CD4-positive, alpha-beta T cell (primary cell): Measurements from ENCODE around the gene LRP1B. TPM values are rescaled to one million over a fixed set of nuclear protein-coding genes. Genes with fewer than 3 reads are reported as not detected.
"Not testable (repeated sequence)": the region's sequence is repeated elsewhere in the genome, so short reads cannot be mapped to it uniquely, and the experiment has no call there.

Source experiments
- ATAC-seq: fragments of 200-7000 bp; cut with Tn5 transposase; one replicate; pipeline ENCODE4 v1.10.0; 2022; ENCODE audit warnings: mild to moderate bottlenecking; ENCODE audit not compliant: poor library complexity
- CTCF ChIA-PET: fragments of 350-600 bp; sonication (Branson Sonifier 250); formaldehyde crosslinking; loops from one replicate; lab custom pipeline; 2021; ENCODE audit warnings: antibody characterized with exemption, inconsistent platforms; lab: Charles Lee
- POLR2A ChIA-PET: fragments of 350-600 bp; sonication (Branson Sonifier 250); formaldehyde crosslinking; loops from one replicate; lab custom pipeline; 2021; ENCODE audit warnings: antibody characterized with exemption, inconsistent platforms; lab: Charles Lee
- DNase-seq, 14 experiments: peaks; one replicate each; pipeline ENCODE4 v3.0.0-alpha.2; 2013 to 2020; ENCODE audit warnings: mixed read lengths in 2 of 14
- H3K27ac ChIP-seq, 2 donors: one replicate each; pipeline versions ENCODE4 v1.5.1 to v1.7.0; 2013; ENCODE audit warnings: low read length in 2 of 2, low read depth in 1 of 2, mild to moderate bottlenecking in 1 of 2
- H3K27me3 ChIP-seq, 2 experiments: 1 replicate in 1 of 2; 2 replicates in 1 of 2; pipeline versions ENCODE4 v1.6.1 to v1.7.0; 2013; ENCODE audit warnings: low read length in 2 of 2, control low read depth in 1 of 2, mild to moderate bottlenecking in 1 of 2, moderate library complexity in 1 of 2; ENCODE audit not compliant: insufficient read depth in 2 of 2, control insufficient read depth in 1 of 2
- H3K36me3 ChIP-seq: one replicate; pipeline ENCODE4 v1.6.1; 2013; ENCODE audit warnings: low read length, control low read depth; ENCODE audit not compliant: insufficient read depth
- H3K4me1 ChIP-seq: one replicate; pipeline ENCODE4 v1.6.1; 2013; ENCODE audit warnings: low read length, control low read depth; ENCODE audit not compliant: insufficient read depth
- H3K4me3 ChIP-seq: one replicate; pipeline ENCODE4 v1.5.1; 2013; ENCODE audit warnings: mild to moderate bottlenecking, low read length, moderate library complexity
- H3K9me3 ChIP-seq, 2 experiments: 1 replicate in 1 of 2; 2 replicates in 1 of 2; pipeline versions ENCODE4 v1.6.1 to v1.7.0; 2013; ENCODE audit warnings: low read length in 2 of 2, mild to moderate bottlenecking in 2 of 2, control low read depth in 1 of 2, moderate library complexity in 1 of 2; ENCODE audit not compliant: control insufficient read depth in 1 of 2, insufficient read depth in 1 of 2
- H3K27ac Mint-ChIP-seq: one replicate; pipeline ENCODE4 v1.8.0; 2020; ENCODE audit warnings: mixed read lengths
- H3K27me3 Mint-ChIP-seq: one replicate; pipeline ENCODE4 v1.8.0; 2021; ENCODE audit warnings: mixed read lengths
- H3K36me3 Mint-ChIP-seq: one replicate; pipeline ENCODE4 v1.8.0; 2021; ENCODE audit warnings: low read depth, mixed read lengths
- H3K4me1 Mint-ChIP-seq: one replicate; pipeline ENCODE4 v1.8.0; 2021; ENCODE audit warnings: low read depth, mixed read lengths
- H3K4me3 Mint-ChIP-seq: one replicate; pipeline ENCODE4 v1.8.0; 2020; ENCODE audit warnings: mild to moderate bottlenecking, mixed read lengths
- H3K9me3 Mint-ChIP-seq: one replicate; pipeline ENCODE4 v1.8.0; 2020; ENCODE audit warnings: mixed read lengths
- CTCF ChIP-seq: fragments of 200-600 bp; IDR thresholded peaks from one replicate; pipeline ENCODE4 v1.8.0; 2022; ENCODE audit warnings: antibody characterized with exemption, mild to moderate bottlenecking
- intact Hi-C, 2 experiments: fragments of 100-400 bp; cut with DNase I in 1 of 2; cut with micrococcal nuclease in 1 of 2; formaldehyde crosslinking; loops; one replicate each; pipeline versions ENCODE4 v1.15.1 to v1.9.0; 2023 to 2025; cut with DNase I, micrococcal nuclease
- total RNA-seq, 174 experiments: library from RNA in 2 of 174; stranded (reverse) in 2 of 174; gene quantifications; one replicate each; pipeline ENCODE4 v1.2.3 and lab custom pipeline; 2021 to 2026

The LRP1B gene
- total RNA-seq, 2 experiments from 2014 or later, result not detected

DNA sequence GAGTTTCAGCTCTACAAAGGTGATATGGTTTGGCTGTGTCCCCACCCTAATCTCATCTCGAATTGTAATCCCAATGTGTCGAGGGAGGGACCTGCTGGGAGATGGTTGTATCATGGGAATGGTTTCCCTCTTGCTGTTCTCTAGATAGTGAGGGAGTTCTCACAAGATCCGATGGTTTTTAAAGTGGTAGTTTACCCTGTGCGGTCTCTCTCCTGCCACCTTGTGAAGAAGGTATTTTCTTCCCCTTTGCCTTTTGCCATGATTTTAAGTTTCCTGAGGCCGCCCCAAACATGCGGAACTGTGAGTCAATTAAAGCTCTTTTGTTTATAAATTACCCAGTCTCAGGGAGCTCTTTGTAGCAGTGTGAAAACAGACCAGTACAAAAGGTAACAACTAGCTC, 306.0 kb downstream of the LRP1B start:
- DNase-seq (no peak), ATAC-seq (no peak)
- no peaks in the 10 kb centered on the region for H3K27me3 ChIP-seq
- H3K9me3 Mint-ChIP-seq, result no peaks in the 10 kb centered on the region
- intact Hi-C loops, result no loop called here
- no peaks in the 10 kb centered on the region for H3K4me1 Mint-ChIP-seq
- H3K27ac Mint-ChIP-seq, result no peak overlapping the region
- peaks cover 0 to 4% of the 10 kb centered on the region in 2 experiments for H3K9me3 ChIP-seq
- H3K4me3 ChIP-seq, result no peak overlapping the region
- TF ChIP-seq CTCF, result no peak
- H3K4me3 Mint-ChIP-seq, result no peak overlapping the region
- ChIA-PET CTCF (no interaction called here), POLR2A (no interaction called here)
- no peaks in the 10 kb centered on the region for H3K36me3 Mint-ChIP-seq
- H3K27me3 Mint-ChIP-seq, result no peaks in the 10 kb centered on the region
- no peaks in the 10 kb centered on the region for H3K36me3 ChIP-seq
- H3K27ac ChIP-seq, result no peak overlapping the region
- no peaks in the 10 kb centered on the region for H3K4me1 ChIP-seq

DNA sequence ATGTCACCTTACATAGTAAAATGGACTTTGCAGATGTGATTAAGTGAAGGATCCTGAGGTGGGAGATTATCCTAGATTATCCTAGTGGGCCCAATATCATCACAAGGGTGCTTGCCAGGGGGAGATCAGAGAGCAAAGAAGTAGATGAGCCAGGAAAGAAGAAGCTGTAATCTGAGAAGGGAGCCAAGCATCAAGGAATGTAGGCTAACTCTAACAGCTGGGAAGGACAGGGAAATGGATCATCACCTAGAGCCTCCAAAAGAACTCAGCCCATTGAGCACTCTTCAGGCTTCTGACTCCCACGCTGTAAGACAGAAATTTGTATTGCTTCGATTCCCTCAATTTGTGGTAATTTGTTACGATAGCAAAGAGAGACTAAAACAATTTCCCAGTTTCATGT, 309.9 kb downstream of the LRP1B start:
- no peaks in the 10 kb centered on the region for H3K36me3 ChIP-seq
- TF ChIP-seq CTCF, result no peak
- no peaks in the 10 kb centered on the region for H3K27me3 ChIP-seq
- H3K36me3 Mint-ChIP-seq, result no peaks in the 10 kb centered on the region
- POLR2A ChIA-PET, result no interaction called here
- H3K27me3 Mint-ChIP-seq, result no peaks in the 10 kb centered on the region
- DNase-seq (no peak), ATAC-seq (no peak)
- intact Hi-C loops, result no loop called here
- no peaks in the 10 kb centered on the region for H3K4me1 ChIP-seq
- peaks cover 3% of the 10 kb centered on the region for H3K9me3 Mint-ChIP-seq
- no peak overlapping the region for H3K27ac ChIP-seq
- H3K4me1 Mint-ChIP-seq, result no peaks in the 10 kb centered on the region
- peaks cover 0 to 4% of the 10 kb centered on the region in 2 experiments for H3K9me3 ChIP-seq
- H3K4me3 ChIP-seq, result no peak overlapping the region
- H3K27ac Mint-ChIP-seq, result no peak overlapping the region
- CTCF ChIA-PET, result no interaction called here
- H3K4me3 Mint-ChIP-seq, result no peak overlapping the region

DNA sequence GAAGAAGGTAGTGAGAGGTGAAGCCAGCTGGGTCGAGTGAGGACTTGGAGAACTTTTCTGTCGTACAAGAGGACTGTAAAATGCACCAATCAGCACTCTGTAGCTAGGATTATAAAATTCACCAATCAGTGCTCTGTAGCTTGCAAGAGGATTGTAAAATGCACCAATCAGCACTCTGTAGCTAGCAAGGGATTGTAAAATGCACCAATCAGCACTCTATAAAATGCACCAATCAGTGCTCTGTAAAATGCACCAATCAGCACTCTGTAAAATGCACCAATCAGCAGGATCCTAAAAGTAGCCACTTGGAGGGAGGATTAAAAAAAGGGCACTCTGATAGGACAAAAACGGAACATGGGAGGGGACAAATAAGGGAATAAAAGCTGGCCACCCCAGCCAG, 315.5 kb downstream of the LRP1B start:
- H3K9me3 Mint-ChIP-seq, result peaks cover 18% of the 10 kb centered on the region
- H3K27ac ChIP-seq, H3K27me3 Mint-ChIP-seq, H3K4me3 Mint-ChIP-seq, H3K4me1 ChIP-seq, ATAC-seq, POLR2A ChIA-PET, H3K36me3 Mint-ChIP-seq, CTCF ChIA-PET, H3K27me3 ChIP-seq, H3K4me3 ChIP-seq, H3K4me1 Mint-ChIP-seq, H3K9me3 ChIP-seq, H3K27ac Mint-ChIP-seq, H3K36me3 ChIP-seq, DNase-seq, intact Hi-C loops: not testable (repeated sequence)

GRCh38 chr2:141814150-141814549, 316.7 kb downstream of the LRP1B start:
- H3K9me3 ChIP-seq, result peaks cover 0 to 5% of the 10 kb centered on the region in 2 experiments
- Mint-ChIP-seq H3K36me3 (no peaks in the 10 kb centered on the region), H3K27me3 (no peaks in the 10 kb centered on the region), H3K9me3 (peaks cover 15% of the 10 kb centered on the region), H3K27ac (no peak overlapping the region), H3K4me3 (no peak overlapping the region), H3K4me1 (no peaks in the 10 kb centered on the region)
- ChIA-PET CTCF (no interaction called here), POLR2A (no interaction called here)
- H3K4me3 ChIP-seq, result no peak overlapping the region
- DNase-seq, result no peak
- H3K27me3 ChIP-seq, result no peaks in the 10 kb centered on the region
- H3K27ac ChIP-seq, result no peak overlapping the region
- no peak for TF ChIP-seq CTCF
- intact Hi-C loops, result no loop called here
- no peaks in the 10 kb centered on the region for H3K36me3 ChIP-seq
- H3K4me1 ChIP-seq, result no peaks in the 10 kb centered on the region
- ATAC-seq, result no peak
